NCI-H2107 treated with DMSO at 0.1 percent for 48 hours (cell line): ENCODE results near the gene IRS1.

ENCODE experiments used
- DNase-seq: peaks from one replicate; lab custom pipeline; 2025; ENCODE audit not compliant: unreplicated experiment; lab: John Stamatoyannopoulos, UW

IRS1 gene

GRCh38 chr2:226692521-226693126 lies 107.0 kb downstream of the IRS1 start:
- DNase-seq: no peak

GRCh38 chr2:226691255-226691654 lies 108.4 kb downstream of the IRS1 start:
- peak; percentile 13 for DNase-seq

- DNase-seq: no peak
Measured at GRCh38 chr2:226690461-226691024, 109.1 kb downstream of the IRS1 start.

- DNase-seq: peak; percentile 3
Measured at GRCh38 chr2:226687641-226688253, 111.9 kb downstream of the IRS1 start.

- no peak for DNase-seq
Measured at GRCh38 chr2:226684563-226684959, 115.1 kb downstream of the IRS1 start.

GRCh38 chr2:226683944-226684562 lies 115.6 kb downstream of the IRS1 start:
- DNase-seq: no peak

- no peak for DNase-seq
Measured at GRCh38 chr2:226683196-226683595, 116.4 kb downstream of the IRS1 start.
